ENCODE measurements around the gene VCL.
"Not testable (repeated sequence)": the region's sequence is repeated elsewhere in the genome, so short reads cannot be mapped to it uniquely, and the experiment has no call there.

Gene VCL

DNA sequence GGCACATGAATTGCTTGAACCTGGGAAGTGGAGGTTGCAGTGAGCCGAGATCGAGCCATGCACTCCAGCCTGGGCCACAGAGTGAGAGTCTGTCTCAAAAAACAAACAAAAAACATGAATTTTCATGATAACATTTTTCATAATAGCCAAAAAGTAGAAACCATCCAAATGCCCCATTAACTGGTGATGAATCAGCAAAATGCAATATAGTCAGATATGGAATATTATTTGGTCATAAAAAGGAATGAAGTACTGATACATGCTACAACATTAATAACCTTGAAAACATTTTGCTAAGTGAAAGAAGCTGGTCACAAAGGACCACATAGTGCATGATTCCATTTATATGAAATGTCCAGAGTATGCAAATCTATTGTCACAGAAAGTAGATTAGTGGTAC is 24.5 kb upstream of the VCL start:
- no peak for DNase-seq

DNA sequence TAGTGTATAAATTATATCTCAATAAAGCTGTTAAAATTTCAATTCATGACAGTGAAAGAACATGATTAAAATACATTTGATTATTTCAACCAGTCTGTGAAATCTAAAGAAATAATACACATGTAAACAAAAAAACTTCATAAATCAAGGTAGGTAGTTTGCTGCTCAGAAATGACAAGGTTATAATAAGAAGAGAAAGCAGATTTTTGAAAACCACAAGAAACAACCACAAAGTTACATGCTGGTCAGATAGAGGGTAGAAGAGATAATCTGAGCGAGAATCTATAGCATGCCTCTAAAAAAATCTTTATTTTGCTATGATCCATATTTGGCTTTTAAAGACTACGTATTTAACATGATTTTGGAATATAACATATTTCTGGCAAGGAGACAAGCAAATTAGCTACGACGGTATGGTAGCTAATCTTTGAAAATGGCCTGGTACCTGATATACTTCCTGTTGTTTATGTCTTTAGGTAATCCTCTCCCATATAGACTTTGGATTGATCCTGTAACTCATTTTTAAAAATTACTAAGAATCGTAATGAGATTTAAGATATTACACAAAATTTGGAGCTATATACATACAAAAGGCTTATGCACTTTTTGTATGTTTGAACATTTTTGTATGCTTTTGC is 23.5 kb upstream of the VCL start:
- no peak for DNase-seq

GRCh38 chr10:73975388-73975787 is 22.5 kb upstream of the VCL start:
- DNase-seq: no peak

- no peak for DNase-seq
These were observed 18.6 kb upstream of the VCL start for GRCh38 chr10:73979141-73979808.

DNA sequence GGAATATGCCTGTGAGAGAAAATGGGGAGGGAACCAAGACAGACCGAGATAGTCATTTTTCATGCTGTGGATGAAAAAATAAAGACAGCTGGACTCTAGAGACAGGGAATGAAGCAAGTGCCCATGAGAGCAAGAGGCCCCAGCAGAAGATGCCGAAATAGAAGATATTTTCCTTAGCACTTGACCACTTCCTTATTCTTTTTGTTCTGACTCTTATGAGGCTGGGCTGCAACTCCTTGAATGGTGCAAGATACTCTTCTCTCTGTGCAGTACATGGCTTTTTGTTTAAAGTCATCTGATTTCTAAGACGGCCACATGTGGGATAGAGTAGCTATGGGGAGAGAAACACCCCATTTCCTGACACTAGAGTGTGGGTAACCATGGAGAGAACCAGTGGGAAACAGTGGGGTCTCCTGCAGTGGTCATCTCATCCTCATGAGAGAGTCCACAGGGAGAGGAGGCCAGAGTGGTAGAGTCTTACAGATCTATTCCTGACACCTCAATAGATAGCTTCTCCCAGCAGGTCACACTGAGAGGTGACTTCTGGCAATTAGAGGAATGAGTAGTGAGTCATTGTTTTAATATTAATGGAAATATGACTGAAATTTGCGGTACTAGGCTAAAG is 18.0 kb upstream of the VCL start:
- DNase-seq: no peak

GRCh38 chr10:73981812-73982211 is 16.1 kb upstream of the VCL start:
- no peak for DNase-seq

DNA sequence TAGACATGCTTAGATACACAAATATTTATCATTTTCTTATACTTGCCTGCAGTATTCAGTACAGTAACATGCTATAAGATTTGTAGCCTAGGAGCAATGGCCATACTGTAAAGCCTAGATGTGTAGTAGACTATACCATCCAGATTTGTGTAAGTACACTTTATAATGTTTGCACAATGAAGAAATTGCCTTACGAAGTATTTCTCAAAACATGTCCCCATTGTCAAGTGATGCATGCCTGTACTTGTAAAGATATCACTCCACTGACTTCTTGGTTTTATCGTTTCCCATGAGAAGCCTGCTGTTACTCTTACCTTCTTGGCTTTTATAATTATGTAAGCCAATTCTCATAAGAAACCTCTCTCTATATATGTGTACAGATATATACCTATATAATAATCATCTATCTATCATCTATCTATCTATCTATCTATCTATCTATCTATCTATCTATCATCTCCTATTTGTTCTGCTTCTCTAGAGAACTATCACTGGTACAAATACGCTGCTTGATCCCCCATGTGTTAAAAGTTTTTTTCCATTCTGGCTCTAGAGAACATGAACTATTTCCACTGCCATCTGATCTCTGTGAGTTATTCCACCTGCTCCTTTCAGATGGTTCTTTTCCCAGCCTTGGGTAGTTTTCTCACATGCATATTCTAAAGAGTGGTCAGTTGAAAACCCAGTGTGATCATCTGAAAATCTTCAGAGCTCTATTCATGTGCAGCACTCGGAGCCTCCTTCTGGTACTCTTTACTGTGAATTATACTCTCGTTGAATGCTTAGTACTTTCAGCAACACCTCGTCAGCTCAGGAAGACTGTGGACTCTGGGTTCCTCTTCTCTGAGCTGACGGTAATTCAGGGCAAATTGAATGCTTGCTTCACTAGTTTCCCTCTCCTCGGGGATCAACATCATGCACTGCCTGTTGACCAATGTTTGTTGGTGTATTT is 14.5 kb upstream of the VCL start:
- DNase-seq: no peak

GRCh38 chr10:73989594-73990150 is 8.2 kb upstream of the VCL start:
- no peak for DNase-seq

GRCh38 chr10:73991203-73991883 is 6.6 kb upstream of the VCL start:
- DNase-seq: no peak

GRCh38 chr10:73991884-73992245 is 6.1 kb upstream of the VCL start:
- peak; percentile 52 for DNase-seq

GRCh38 chr10:73992899-73993788 is 4.8 kb upstream of the VCL start:
- DNase-seq: no peak

- no peak for DNase-seq
These were observed 2.9 kb upstream of the VCL start for GRCh38 chr10:73995035-73995358.

- no peak for DNase-seq
These were observed 492 bp upstream of the VCL start for GRCh38 chr10:73997461-73997786.

- no peak for DNase-seq
These were observed 660 bp downstream of the VCL start for GRCh38 chr10:73998623-73998928.

- no peak for DNase-seq
These were observed 1.2 kb downstream of the VCL start for GRCh38 chr10:73998929-73999691.

- DNase-seq: no peak
These were observed 1.8 kb downstream of the VCL start for GRCh38 chr10:73999703-74000102.

DNA sequence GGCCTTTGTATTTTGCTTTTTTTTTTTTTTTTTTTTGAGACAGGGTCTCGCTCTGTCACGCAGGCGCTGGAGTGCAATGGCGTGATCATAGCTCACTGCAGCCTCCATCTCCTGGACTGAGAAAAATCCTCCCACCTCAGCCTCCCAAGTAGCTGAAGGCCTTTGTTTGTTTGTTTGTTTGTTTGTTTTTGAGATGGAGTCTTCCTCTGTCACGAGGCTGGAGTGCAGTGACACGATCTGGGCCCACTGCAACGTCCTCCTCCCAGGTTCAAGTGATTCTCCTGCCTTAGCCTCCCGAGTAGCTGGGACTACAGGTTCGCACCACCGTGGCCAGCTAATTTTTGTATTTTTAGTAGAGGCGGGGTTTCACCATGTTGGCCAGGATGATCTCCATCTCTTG is 2.3 kb downstream of the VCL start:
- not testable (repeated sequence) for DNase-seq

DNA sequence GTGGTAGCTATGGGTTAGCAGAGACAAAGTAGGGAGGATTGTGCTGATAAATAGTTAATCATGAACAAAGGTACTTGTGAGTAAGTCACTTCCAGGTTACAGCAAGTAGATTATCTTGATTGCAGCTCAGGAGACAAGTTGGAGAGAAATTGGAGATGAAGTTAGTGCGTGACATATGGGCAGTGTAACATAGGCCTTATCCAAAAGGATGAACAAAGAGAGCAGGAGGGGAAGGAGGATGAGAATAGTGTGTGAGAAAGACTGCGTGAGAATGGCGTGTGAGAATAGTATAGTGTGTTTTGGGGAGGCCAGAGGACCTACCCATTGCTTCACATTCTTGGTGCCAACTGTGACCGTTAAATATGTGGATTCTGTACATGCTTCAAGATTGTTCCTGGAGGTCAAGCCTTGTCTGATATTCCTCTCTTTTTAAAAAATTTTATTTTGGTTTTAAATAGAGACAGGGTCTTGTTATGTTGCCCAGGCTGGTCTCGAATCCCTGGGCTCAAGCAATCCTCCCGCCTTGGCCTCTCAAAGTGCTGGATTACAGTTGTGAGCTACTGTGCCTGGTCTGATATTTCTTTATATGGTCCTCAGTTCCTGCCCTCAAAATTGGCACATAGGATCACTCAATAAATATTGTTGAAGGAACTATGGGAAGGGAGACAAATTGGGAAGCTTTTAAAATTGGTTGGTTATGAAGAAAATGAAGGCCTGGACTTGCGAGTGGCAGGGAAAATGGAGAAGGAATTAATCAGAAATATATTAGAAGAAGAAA is 3.2 kb downstream of the VCL start:
- DNase-seq: no peak

DNA sequence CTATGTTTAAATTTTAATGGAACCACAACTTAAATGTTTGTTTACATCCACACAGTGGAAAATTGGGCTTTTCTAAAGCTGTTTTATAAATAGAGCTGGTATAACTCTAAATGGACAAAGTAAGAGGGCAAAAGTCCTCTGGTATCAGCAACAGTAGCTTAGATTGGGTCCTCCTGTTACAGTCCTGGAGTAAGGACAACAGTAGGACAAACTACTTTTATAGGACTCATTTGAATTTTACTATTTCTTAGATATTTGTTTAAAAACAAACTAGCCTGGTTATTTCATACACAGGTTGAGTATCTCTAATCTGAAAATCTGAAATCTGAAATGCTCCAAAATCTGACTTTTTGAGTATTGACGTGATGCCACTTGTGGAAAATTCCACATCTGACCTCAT is 8.4 kb downstream of the VCL start:
- DNase-seq: no peak

- DNase-seq: no peak
These were observed 10.4 kb downstream of the VCL start for GRCh38 chr10:74008212-74008731.

Data from activated CD4-positive, CD25-positive, alpha-beta regulatory T cell treated with anti-CD3 and anti-CD28 coated beads, Interleukin-2, amount 50 U/mL, for 72 hours (primary cell).